GM12801 (cell line): ENCODE measurements around the gene ATXN2.

ENCODE experiments used
- CTCF ChIP-seq: IDR thresholded peaks from one replicate; pipeline ENCODE4 v1.5.1; 2011; ENCODE audit warnings: control low read depth; ENCODE audit not compliant: insufficient read length; ENCODE audit errors: extremely low read depth

The ATXN2 gene

GRCh38 chr12:111406474-111407376 is 192.4 kb downstream of the ATXN2 start:
- no peak for TF ChIP-seq CTCF

- TF ChIP-seq CTCF = no peak
These were observed 193.1 kb downstream of the ATXN2 start, which contains the start of gene SH2B3 for GRCh38 chr12:111405859-111406473. TSS of gene SH2B3 (plus strand) at chr12:111405923. CDS start at chr12:111418146, 12,223 bp downstream.

GRCh38 chr12:111405149-111405858 is 193.8 kb downstream of the ATXN2 start:
- TF ChIP-seq CTCF = no peak

- no peak for TF ChIP-seq CTCF
These were observed 194.6 kb downstream of the ATXN2 start for GRCh38 chr12:111404362-111405148.
